Endothelial cell of umbilical vein (primary cell): ENCODE results near the gene COASY. TPM values are rescaled to one million over a fixed set of nuclear protein-coding genes. Genes with fewer than 3 reads are reported as not detected.
A peak's percentile ranks its signal among the peaks of the same experiment; 100 is the strongest.

Source experiments
- BruUV-seq: library from RNA; stranded (reverse); fragments of 400-500 nt; replicated peaks from 2 replicates; lab custom pipeline; 2021; lab: Mats Ljungman, UMichigan
- CTCF ChIA-PET: fragments of 300-600, 350-600 bp; sonication (Branson Sonifier 250); formaldehyde crosslinking; loops from one replicate; lab custom pipeline; 2021; ENCODE audit warnings: antibody characterized with exemption, inconsistent platforms; lab: Charles Lee
- POLR2A ChIA-PET: fragments of 300-600, 350-600 bp; sonication (Branson Sonifier 250); formaldehyde crosslinking; loops from one replicate; lab custom pipeline; 2021; ENCODE audit warnings: antibody characterized with exemption, inconsistent platforms; lab: Charles Lee
- DNase-seq: peaks from one replicate; pipeline ENCODE4 v3.0.0-alpha.2; 2011; ENCODE audit warnings: low read depth, low spot score
- FAIRE-seq: peaks from 2 replicates; lab custom pipeline; 2011; peaks lifted over from hg19 to GRCh38; lab: Jason Lieb, UNC
- H2AFZ ChIP-seq: 2 replicates; pipeline ENCODE4 v1.6.0; 2012; ENCODE audit warnings: low read depth, low read length, control low read depth, inconsistent platforms
- H3K27ac ChIP-seq: 2 replicates; pipeline ENCODE4 v1.5.1; 2011; ENCODE audit warnings: low read depth, mild to moderate bottlenecking, control low read depth, low read length, moderate library complexity; ENCODE audit not compliant: insufficient read depth
- H3K27me3 ChIP-seq, 2 experiments: 2 replicates each; pipeline versions ENCODE4 v1.6.0 to v1.6.1; 2011; ENCODE audit warnings: low read length in 2 of 2, mixed read lengths in 1 of 2; ENCODE audit not compliant: control insufficient read depth in 2 of 2, insufficient read depth in 2 of 2
- H3K36me3 ChIP-seq, 2 experiments: 2 replicates in 1 of 2; 3 replicates in 1 of 2; pipeline ENCODE4 v1.5.1; 2011; ENCODE audit warnings: low read length in 2 of 2, mild to moderate bottlenecking in 1 of 2, moderate library complexity in 1 of 2; ENCODE audit not compliant: control insufficient read depth in 2 of 2, insufficient read depth in 2 of 2; ENCODE audit errors: extremely low read depth in 1 of 2
- H3K4me1 ChIP-seq: 3 replicates; pipeline ENCODE4 v1.5.1; 2011; ENCODE audit warnings: mild to moderate bottlenecking, low read length; ENCODE audit not compliant: control insufficient read depth, insufficient read depth; ENCODE audit errors: extremely low read depth
- H3K4me2 ChIP-seq: 2 replicates; pipeline ENCODE4 v1.6.1; 2011; ENCODE audit warnings: low read length, control low read depth, mixed read lengths; ENCODE audit not compliant: insufficient read depth
- H3K4me3 ChIP-seq, 3 experiments: fragments of 200-600 bp in 1 of 3; sonication (generic), shearing (Covaris generic) in 1 of 3; replicated peaks in 1 of 3; 2 replicates each; pipeline ENCODE4 v1.5.1; 2011 to 2016; ENCODE audit warnings: control low read depth in 3 of 3, low read length in 3 of 3, mild to moderate bottlenecking in 2 of 3, inconsistent platforms in 1 of 3, low read depth in 1 of 3, moderate library complexity in 1 of 3; ENCODE audit not compliant: insufficient read depth in 1 of 3
- H3K79me2 ChIP-seq: 2 replicates; pipeline ENCODE4 v1.6.0; 2012; ENCODE audit warnings: low read length, inconsistent platforms; ENCODE audit not compliant: control insufficient read depth, insufficient read depth
- H3K9ac ChIP-seq: replicated peaks from 2 replicates; pipeline ENCODE3; 2011; ENCODE audit warnings: low read length, control low read depth; ENCODE audit not compliant: insufficient read depth; ENCODE audit errors: extremely low read depth
- H3K9me1 ChIP-seq: replicated peaks from 3 replicates; pipeline ENCODE4 v1.6.0; 2011; ENCODE audit warnings: mild to moderate bottlenecking, low read length; ENCODE audit not compliant: control insufficient read depth, insufficient read depth; ENCODE audit errors: extremely low read depth
- H3K9me3 ChIP-seq: replicated peaks from 2 replicates; pipeline ENCODE4 v1.5.1; 2012; ENCODE audit warnings: low read length, inconsistent platforms; ENCODE audit not compliant: control insufficient read depth, insufficient read depth
- H4K20me1 ChIP-seq: replicated peaks from 2 replicates; pipeline ENCODE3; 2011; ENCODE audit warnings: mild to moderate bottlenecking, low read length; ENCODE audit not compliant: control insufficient read depth, insufficient read depth; ENCODE audit errors: extremely low read depth
- CTCF ChIP-seq, 2 donors: IDR thresholded peaks; 1 replicate in 1 of 2; 2 replicates in 1 of 2; pipeline ENCODE4 v1.5.1; 2011; ENCODE audit warnings: low read length in 2 of 2, mild to moderate bottlenecking in 2 of 2, moderate library complexity in 2 of 2, control low read depth in 1 of 2, inconsistent platforms in 1 of 2, low read depth in 1 of 2; ENCODE audit not compliant: insufficient read depth in 1 of 2; ENCODE audit errors: extremely low read depth in 1 of 2
- EZH2 ChIP-seq: IDR thresholded peaks from 2 replicates; pipeline ENCODE4 v1.6.1; 2012; ENCODE audit warnings: borderline replicate concordance, low read depth, mild to moderate bottlenecking, moderate library complexity, low read length, inconsistent platforms; ENCODE audit not compliant: severe bottlenecking
- FOS ChIP-seq: IDR thresholded peaks from 2 replicates; pipeline ENCODE4 v1.6.1; 2011; ENCODE audit warnings: mild to moderate bottlenecking, low read length, moderate library complexity, borderline replicate concordance; ENCODE audit not compliant: insufficient read depth
- GATA2 ChIP-seq: IDR thresholded peaks from 2 replicates; pipeline ENCODE4 v1.7.0; 2011; ENCODE audit warnings: low read depth, mild to moderate bottlenecking, moderate library complexity, mixed read lengths, low read length; ENCODE audit not compliant: insufficient read length, insufficient read depth
- JUN ChIP-seq: IDR thresholded peaks from 2 replicates; pipeline ENCODE4 v1.6.1; 2011; ENCODE audit warnings: borderline replicate concordance, low read depth; ENCODE audit not compliant: insufficient read length, insufficient read depth
- MYC ChIP-seq: IDR thresholded peaks from one replicate; pipeline ENCODE4 v1.6.1; 2011; ENCODE audit warnings: mild to moderate bottlenecking, low read depth, low read length
- POLR2A ChIP-seq: IDR thresholded peaks from 2 replicates; pipeline ENCODE4 v1.6.1; 2012; ENCODE audit warnings: low read depth, mild to moderate bottlenecking, control low read depth, low read length
- POLR2AphosphoS5 ChIP-seq: IDR thresholded peaks from 2 replicates; pipeline ENCODE4 v1.6.1; 2012; ENCODE audit warnings: low read depth, mild to moderate bottlenecking, control low read depth, low read length, moderate library complexity; ENCODE audit not compliant: insufficient read depth
- dilution Hi-C: fragments of 300-500 bp; cut with MboI; formaldehyde crosslinking; loops from one replicate; pipeline ENCODE4 v1.15.0; 2019; ENCODE audit warnings: low sequenced_read_pairs; ENCODE audit not compliant: extremely low pct_ligation_motif_present
- intact Hi-C: fragments of 100-400 bp; cut with micrococcal nuclease; formaldehyde crosslinking; loops from one replicate; pipeline ENCODE4 v1.10.0; 2022
- polyA plus RNA-seq, 4 experiments: library from polyadenylated mRNA; depleted of rRNA in 3 of 4; stranded (reverse) in 3 of 4; unstranded in 1 of 4; fragments of >200 nt; gene quantifications; 2 replicates each; pipeline versions ENCODE4 v1.2.1 to v1.2.3, GENCODE V29; 2011 to 2012; ENCODE audit warnings: missing spikeins in 1 of 4
- total RNA-seq: library from RNA; stranded (reverse); gene quantifications from 2 replicates; pipeline ENCODE4 v1.2.3, GENCODE V29; 2021
- TF ChIP-seq, protein P1 (sequence below): IDR thresholded peaks from 2 replicates; pipeline ENCODE4 v1.6.1; 2011; ENCODE audit not compliant: insufficient read depth, insufficient read length

COASY gene
- total and polyA plus RNA-seq, 2 donors (not counting 3 experiments of a cell fraction or from before 2014, with no cell fraction given) = 39.6 to 69.2 TPM

- H3K9ac ChIP-seq = peak overlapping the region; percentile 80
- FAIRE-seq = peak; percentile 18
Measured at GRCh38 chr17:42535155-42536047, 26.5 kb upstream of the COASY start.

GRCh38 chr17:42536048-42536371 lies 25.9 kb upstream of the COASY start, which contains the start of gene NAGLU:
Gene NAGLU (plus strand): TSS chr17:42536241. CDS start chr17:42536273, 32 bp downstream.
- H3K36me3 ChIP-seq = peaks cover 0 to 3% of the 10 kb centered on the region in 2 experiments
- H2AFZ ChIP-seq = peak within 1 kb of the TSS; percentile 81
- H3K27ac ChIP-seq = peak within 1 kb of the TSS; percentile 79
- TF ChIP-seq CTCF (IDR thresholded peaks at IDR 0.05; ENCODE audit: extremely low read depth in 1 of 2, insufficient read depth in 1 of 2, low read depth in 1 of 2, low read length in 2 of 2) (no peak), MYC (no peak), EZH2 (no peak), JUN (no peak), GATA2 (no peak), FOS (no peak), POLR2A (peak; percentile 64), POLR2AphosphoS5 (peak; percentile 79)
- TF ChIP-seq, protein P1, sequence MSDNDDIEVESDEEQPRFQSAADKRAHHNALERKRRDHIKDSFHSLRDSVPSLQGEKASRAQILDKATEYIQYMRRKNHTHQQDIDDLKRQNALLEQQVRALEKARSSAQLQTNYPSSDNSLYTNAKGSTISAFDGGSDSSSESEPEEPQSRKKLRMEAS = peak; percentile 93
- peak within 1 kb of the TSS; percentile 80 for H3K9ac ChIP-seq
- FAIRE-seq (peak; percentile 95), DNase-seq (peak; percentile 83)
- H3K4me3 ChIP-seq = peak within 1 kb of the TSS; percentile 29 to 80 (median 49)
- no peaks in the 10 kb centered on the region for H4K20me1 ChIP-seq
- ChIA-PET POLR2A (interaction anchor here (1.0 to 1.6 kb wide), 3 partner anchors 16 to 113 kb away, joined by 4 to 5 read pairs (median 4); partner anchors contain the start of gene CAVIN1), CTCF (interaction anchor here (0.7 to 3.1 kb wide), 7 partner anchors 9 to 140 kb away, joined by 3 to 14 read pairs (median 4); partner anchors contain the start of genes PLEKHH3 and PSMC3IP)
- peaks cover 4% of the 10 kb centered on the region for H3K79me2 ChIP-seq
- H3K4me1 ChIP-seq = peaks cover 19% of the 10 kb centered on the region
- H3K27me3 ChIP-seq = no peaks in the 10 kb centered on the region
- intact Hi-C loops (loop anchor here (1.0 to 2.0 kb wide), 2 partner anchors 18 to 19 kb away; no protein-coding TSS in a partner anchor), dilution Hi-C loops (no loop called here)
- H3K9me1 ChIP-seq = no peaks in the 10 kb centered on the region
- H3K9me3 ChIP-seq = no peaks in the 10 kb centered on the region
- H3K4me2 ChIP-seq = peak within 1 kb of the TSS; percentile 79
- BruUV-seq = no TSS peak

More at GRCh38 chr17:42535155-42536047, 26.5 kb upstream of the COASY start:
- H3K9me3 ChIP-seq = no peaks in the 10 kb centered on the region
- intact Hi-C loops (loop anchor here (1.0 to 2.0 kb wide), 2 partner anchors 17 to 19 kb away; no protein-coding TSS in a partner anchor), dilution Hi-C loops (no loop called here)
- no peaks in the 10 kb centered on the region for H4K20me1 ChIP-seq
- BruUV-seq = TSS peak; percentile 75
- H3K36me3 ChIP-seq = peaks cover 0 to 2% of the 10 kb centered on the region in 2 experiments
- no peaks in the 10 kb centered on the region for H3K9me1 ChIP-seq
- no peak for TF ChIP-seq FOS
- CTCF ChIA-PET = interaction anchor here (1.1 to 3.1 kb wide), 6 partner anchors 8 to 141 kb away, joined by 3 to 14 read pairs (median 8); partner anchors contain the start of gene PLEKHH3
- no peaks in the 10 kb centered on the region for H3K27me3 ChIP-seq
- H3K4me2 ChIP-seq = peak overlapping the region; percentile 79
- H3K27ac ChIP-seq = peak overlapping the region; percentile 79
- H3K4me1 ChIP-seq = peaks cover 16% of the 10 kb centered on the region
- no peak for DNase-seq
- POLR2A ChIA-PET = interaction anchor here (1.6 kb wide), 1 partner anchor 17 kb away, joined by 5 read pairs; no protein-coding TSS in a partner anchor
- H3K79me2 ChIP-seq = peaks cover 4% of the 10 kb centered on the region
- peak overlapping the region; percentile 81 for H2AFZ ChIP-seq
- H3K4me3 ChIP-seq = peak overlapping the region in 2 of 3 experiments; percentile 49 to 80
